GM21786 (cell line): Measurements from ENCODE around the gene VIL1.

Source experiments
- ATAC-seq: cut with Tn5 transposase; IDR thresholded peaks from one replicate; pipeline ENCODE4 v1.9.1; 2021; ENCODE audit not compliant: unreplicated experiment

Gene VIL1

GRCh38 chr2:218405086-218405745, 13.7 kb upstream of the VIL1 start:
- ATAC-seq: no peak

- ATAC-seq: peak; percentile 10
These were observed 13.1 kb upstream of the VIL1 start for GRCh38 chr2:218405746-218406208.

GRCh38 chr2:218406209-218406948, 12.5 kb upstream of the VIL1 start:
- peak; percentile 89 for ATAC-seq

- ATAC-seq: peak; percentile 7
These were observed 11.8 kb upstream of the VIL1 start for GRCh38 chr2:218406949-218407618.

GRCh38 chr2:218407717-218408116, 11.2 kb upstream of the VIL1 start:
- no peak for ATAC-seq

GRCh38 chr2:218418321-218418716, 604 bp upstream of the VIL1 start:
- ATAC-seq: no peak

GRCh38 chr2:218419630-218420216, 800 bp downstream of the VIL1 start:
- ATAC-seq: no peak

- ATAC-seq: no peak
These were observed 2.1 kb downstream of the VIL1 start for GRCh38 chr2:218421027-218421426.

GRCh38 chr2:218422403-218423086, 3.6 kb downstream of the VIL1 start:
- no peak for ATAC-seq

- ATAC-seq: no peak
These were observed 4.7 kb downstream of the VIL1 start for GRCh38 chr2:218423584-218423983.

GRCh38 chr2:218425531-218425930, 6.6 kb downstream of the VIL1 start:
- ATAC-seq: no peak

GRCh38 chr2:218427741-218428140, 8.8 kb downstream of the VIL1 start:
- no peak for ATAC-seq

GRCh38 chr2:218428846-218429558, 10.1 kb downstream of the VIL1 start:
- ATAC-seq: no peak

GRCh38 chr2:218429911-218430692, 11.2 kb downstream of the VIL1 start:
- ATAC-seq: no peak

GRCh38 chr2:218430721-218431120, 11.8 kb downstream of the VIL1 start:
- ATAC-seq: no peak

GRCh38 chr2:218431878-218432277, 13.0 kb downstream of the VIL1 start:
- no peak for ATAC-seq

- ATAC-seq: no peak
These were observed 13.9 kb downstream of the VIL1 start for GRCh38 chr2:218432676-218433365.

- no peak for ATAC-seq
These were observed 15.5 kb downstream of the VIL1 start for GRCh38 chr2:218434456-218434855.
